Neutrophil (primary cell): Measurements from ENCODE around the gene KRTAP1-4.
"Not testable (repeated sequence)": the region's sequence is repeated elsewhere in the genome, so short reads cannot be mapped to it uniquely, and the experiment has no call there.

ENCODE experiments used
- H3K27ac ChIP-seq: fragments of 200-600 bp; sonication (generic); 2 replicates; pipeline ENCODE4 v1.5.1; 2016; ENCODE audit warnings: mild to moderate bottlenecking, moderate library complexity
- H3K27me3 ChIP-seq: fragments of 200-600 bp; sonication (generic); 2 replicates; pipeline ENCODE4 v1.6.0; 2016; ENCODE audit warnings: mild to moderate bottlenecking
- H3K36me3 ChIP-seq: fragments of 200-600 bp; sonication (generic); 2 replicates; pipeline ENCODE4 v1.5.1; 2017
- H3K4me1 ChIP-seq, 2 experiments: fragments of 200-600 bp in 1 of 2; sonication (generic) in 1 of 2; 1 replicate in 1 of 2; 2 replicates in 1 of 2; pipeline versions ENCODE4 v1.5.1 to v1.6.1; 2013 to 2016; ENCODE audit warnings: low read depth in 1 of 2, low read length in 1 of 2, mild to moderate bottlenecking in 1 of 2, moderate library complexity in 1 of 2; ENCODE audit not compliant: control insufficient read depth in 1 of 2, insufficient read depth in 1 of 2
- H3K4me3 ChIP-seq, 2 experiments: fragments of 200-600 bp in 1 of 2; sonication (generic) in 1 of 2; 1 replicate in 1 of 2; 2 replicates in 1 of 2; pipeline ENCODE4 v1.5.1; 2013 to 2016; ENCODE audit warnings: low read depth in 1 of 2, low read length in 1 of 2, mild to moderate bottlenecking in 1 of 2, moderate library complexity in 1 of 2
- H3K9me3 ChIP-seq: fragments of 200-600 bp; sonication (generic); 2 replicates; pipeline ENCODE4 v1.5.1; 2016
- TF ChIP-seq, protein P1 (sequence below): fragments of 200-600 bp; sonication (generic); IDR thresholded peaks from 2 replicates; pipeline ENCODE4 v1.5.1; 2016; ENCODE audit warnings: antibody characterized with exemption

The KRTAP1-4 gene

GRCh38 chr17:41067281-41067680 lies 37.3 kb upstream of the KRTAP1-4 start:
- Histone ChIP-seq H3K4me1 (peaks cover 7 to 17% of the 10 kb centered on the region in 2 experiments), H3K36me3 (no peaks in the 10 kb centered on the region), H3K9me3 (no peaks in the 10 kb centered on the region), H3K27me3 (peaks cover 29% of the 10 kb centered on the region), H3K27ac (no peak overlapping the region), H3K4me3 (no peak overlapping the region)
- TF ChIP-seq, protein P1, sequence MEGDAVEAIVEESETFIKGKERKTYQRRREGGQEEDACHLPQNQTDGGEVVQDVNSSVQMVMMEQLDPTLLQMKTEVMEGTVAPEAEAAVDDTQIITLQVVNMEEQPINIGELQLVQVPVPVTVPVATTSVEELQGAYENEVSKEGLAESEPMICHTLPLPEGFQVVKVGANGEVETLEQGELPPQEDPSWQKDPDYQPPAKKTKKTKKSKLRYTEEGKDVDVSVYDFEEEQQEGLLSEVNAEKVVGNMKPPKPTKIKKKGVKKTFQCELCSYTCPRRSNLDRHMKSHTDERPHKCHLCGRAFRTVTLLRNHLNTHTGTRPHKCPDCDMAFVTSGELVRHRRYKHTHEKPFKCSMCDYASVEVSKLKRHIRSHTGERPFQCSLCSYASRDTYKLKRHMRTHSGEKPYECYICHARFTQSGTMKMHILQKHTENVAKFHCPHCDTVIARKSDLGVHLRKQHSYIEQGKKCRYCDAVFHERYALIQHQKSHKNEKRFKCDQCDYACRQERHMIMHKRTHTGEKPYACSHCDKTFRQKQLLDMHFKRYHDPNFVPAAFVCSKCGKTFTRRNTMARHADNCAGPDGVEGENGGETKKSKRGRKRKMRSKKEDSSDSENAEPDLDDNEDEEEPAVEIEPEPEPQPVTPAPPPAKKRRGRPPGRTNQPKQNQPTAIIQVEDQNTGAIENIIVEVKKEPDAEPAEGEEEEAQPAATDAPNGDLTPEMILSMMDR: no peak

- Histone ChIP-seq H3K36me3 (no peaks in the 10 kb centered on the region), H3K4me1 (peaks cover 7 to 17% of the 10 kb centered on the region in 2 experiments), H3K4me3 (no peak within 1 kb of the TSS), H3K27ac (no peak within 1 kb of the TSS), H3K27me3 (peaks cover 42% of the 10 kb centered on the region), H3K9me3 (no peaks in the 10 kb centered on the region)
- TF ChIP-seq, protein P1: no peak
These were observed 36.0 kb upstream of the KRTAP1-4 start, which contains the start of gene KRTAP2-4 for GRCh38 chr17:41065829-41066624. TSS of gene KRTAP2-4 (minus strand) at chr17:41065879. CDS start at chr17:41065845, 34 bp downstream.

- Histone ChIP-seq H3K4me1 (peaks cover 7 to 17% of the 10 kb centered on the region in 2 experiments), H3K27me3 (peaks cover 51% of the 10 kb centered on the region)
- H3K36me3 ChIP-seq, H3K9me3 ChIP-seq, H3K27ac ChIP-seq, H3K4me3 ChIP-seq: not testable (repeated sequence)
These were observed 35.2 kb upstream of the KRTAP1-4 start for GRCh38 chr17:41065016-41065689.

DNA sequence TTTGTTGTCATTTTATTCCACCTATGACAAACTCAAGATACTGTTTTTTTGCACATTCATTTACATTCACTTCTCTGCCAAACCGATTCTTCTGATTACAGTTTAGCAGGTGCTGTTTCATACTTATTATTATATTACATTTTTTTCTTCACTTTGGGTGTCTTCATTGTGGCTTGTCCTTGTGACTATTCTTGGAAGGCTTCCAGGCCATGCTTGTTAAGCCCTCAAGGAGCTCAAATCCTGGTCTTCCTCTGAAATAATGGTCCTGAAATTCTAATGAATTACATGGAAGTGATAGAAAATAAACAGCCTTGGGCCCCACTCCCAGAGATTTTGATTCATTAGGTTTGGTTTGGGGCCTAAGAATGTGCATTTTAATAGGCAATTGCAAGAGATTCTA lies 34.3 kb upstream of the KRTAP1-4 start:
- peaks cover 58% of the 10 kb centered on the region for H3K27me3 ChIP-seq
- H3K36me3 ChIP-seq: no peaks in the 10 kb centered on the region
- H3K9me3 ChIP-seq: no peaks in the 10 kb centered on the region
- TF ChIP-seq, protein P1: no peak
- no peak overlapping the region for H3K27ac ChIP-seq
- no peak overlapping the region for H3K4me3 ChIP-seq
- peaks cover 5 to 10% of the 10 kb centered on the region in 2 experiments for H3K4me1 ChIP-seq

- Histone ChIP-seq H3K27ac (no peak overlapping the region), H3K9me3 (no peaks in the 10 kb centered on the region), H3K4me3 (no peak overlapping the region), H3K4me1 (peaks cover 0 to 1% of the 10 kb centered on the region in 2 experiments), H3K27me3 (peaks cover 67% of the 10 kb centered on the region), H3K36me3 (no peaks in the 10 kb centered on the region)
- TF ChIP-seq, protein P1: no peak
These were observed 33.5 kb upstream of the KRTAP1-4 start for GRCh38 chr17:41063449-41063848.

DNA sequence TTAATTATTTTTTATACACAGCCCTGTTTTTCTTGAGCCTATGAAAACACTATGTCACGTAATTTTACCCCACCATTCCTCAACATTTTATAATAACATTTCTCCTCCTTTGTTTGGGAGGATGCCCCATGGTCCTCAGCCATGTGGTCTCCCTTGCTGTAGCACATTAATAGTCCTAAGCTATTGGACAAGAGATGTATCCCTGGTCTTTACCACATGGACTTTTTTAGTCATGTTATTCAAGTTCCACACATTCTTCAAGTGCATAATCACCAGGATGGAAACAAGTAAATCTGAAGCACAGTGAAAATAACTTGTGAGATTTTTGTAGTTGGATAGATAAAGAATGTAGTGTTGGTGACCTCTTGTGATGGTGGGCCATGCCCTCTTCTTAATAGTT lies 32.0 kb upstream of the KRTAP1-4 start:
- no peaks in the 10 kb centered on the region for H3K9me3 ChIP-seq
- no peaks in the 10 kb centered on the region for H3K4me1 ChIP-seq
- H3K27me3 ChIP-seq: peaks cover 80% of the 10 kb centered on the region
- H3K4me3 ChIP-seq: no peak overlapping the region
- no peaks in the 10 kb centered on the region for H3K36me3 ChIP-seq
- no peak overlapping the region for H3K27ac ChIP-seq
- TF ChIP-seq, protein P1: no peak
